ENCODE results near the gene HAPLN3.

DNA sequence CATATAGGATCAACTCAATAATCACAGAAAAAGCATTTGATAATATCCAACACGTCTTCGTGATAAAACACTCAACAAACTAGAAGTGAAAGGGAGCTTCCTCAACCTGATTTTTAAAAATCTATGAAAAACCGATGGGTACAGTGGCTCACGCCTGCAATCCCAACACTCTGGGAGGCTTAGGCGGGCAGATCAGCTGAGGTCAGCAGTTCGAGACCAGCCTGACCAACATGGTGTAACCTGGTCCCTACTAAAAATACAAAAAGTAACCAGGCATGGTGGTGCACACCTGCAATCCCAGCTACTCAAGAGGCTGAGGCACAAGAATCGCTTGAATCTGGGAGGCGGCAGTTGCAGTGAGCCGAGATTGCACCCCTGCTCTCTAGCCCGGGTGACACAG, 20.0 kb upstream of the HAPLN3 start:
- TF ChIP-seq, protein P1, sequence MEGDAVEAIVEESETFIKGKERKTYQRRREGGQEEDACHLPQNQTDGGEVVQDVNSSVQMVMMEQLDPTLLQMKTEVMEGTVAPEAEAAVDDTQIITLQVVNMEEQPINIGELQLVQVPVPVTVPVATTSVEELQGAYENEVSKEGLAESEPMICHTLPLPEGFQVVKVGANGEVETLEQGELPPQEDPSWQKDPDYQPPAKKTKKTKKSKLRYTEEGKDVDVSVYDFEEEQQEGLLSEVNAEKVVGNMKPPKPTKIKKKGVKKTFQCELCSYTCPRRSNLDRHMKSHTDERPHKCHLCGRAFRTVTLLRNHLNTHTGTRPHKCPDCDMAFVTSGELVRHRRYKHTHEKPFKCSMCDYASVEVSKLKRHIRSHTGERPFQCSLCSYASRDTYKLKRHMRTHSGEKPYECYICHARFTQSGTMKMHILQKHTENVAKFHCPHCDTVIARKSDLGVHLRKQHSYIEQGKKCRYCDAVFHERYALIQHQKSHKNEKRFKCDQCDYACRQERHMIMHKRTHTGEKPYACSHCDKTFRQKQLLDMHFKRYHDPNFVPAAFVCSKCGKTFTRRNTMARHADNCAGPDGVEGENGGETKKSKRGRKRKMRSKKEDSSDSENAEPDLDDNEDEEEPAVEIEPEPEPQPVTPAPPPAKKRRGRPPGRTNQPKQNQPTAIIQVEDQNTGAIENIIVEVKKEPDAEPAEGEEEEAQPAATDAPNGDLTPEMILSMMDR (IDR thresholded peaks at IDR 0.05), result no peak
- TF ChIP-seq POLR2AphosphoS5 (IDR thresholded peaks at IDR 0.05; ENCODE audit: low read depth, low read length), result no peak
